HepG2 (cell line): ENCODE measurements around the gene ZNF740. TPM values are rescaled to one million over a fixed set of nuclear protein-coding genes. Genes with fewer than 3 reads are reported as not detected.

Experiments
- DNMT3B ChIP-seq: conservative IDR thresholded peaks from 2 replicates; pipeline ENCODE4 v1.6.1; 2016; ENCODE audit warnings: missing biosample characterization, control low read depth
- HNRNPL ChIP-seq: fragments of 200-400 bp; formaldehyde crosslinking; IDR thresholded peaks from 2 replicates; pipeline ENCODE4 v1.6.1; 2017; ENCODE audit warnings: mild to moderate bottlenecking, low read depth, low read length
- KDM4B ChIP-seq: sonication (generic); formaldehyde crosslinking; IDR thresholded peaks from 2 replicates; pipeline ENCODE4 v1.4.0; 2020; ENCODE audit warnings: missing genetic modification reagents
- RORA ChIP-seq: sonication (generic); formaldehyde crosslinking; IDR thresholded peaks from 2 replicates; pipeline ENCODE4 v1.5.0; 2020; ENCODE audit warnings: mild to moderate bottlenecking, missing genetic modification reagents, moderate library complexity
- SMAD1 ChIP-seq: sonication (generic); formaldehyde crosslinking; IDR thresholded peaks from 2 replicates; pipeline ENCODE4 v1.4.0; 2020; ENCODE audit warnings: missing genetic modification reagents, low read depth, mild to moderate bottlenecking, borderline replicate concordance
- ZBTB42 ChIP-seq: sonication (generic); formaldehyde crosslinking; IDR thresholded peaks from 2 replicates; pipeline ENCODE4 v1.5.0; 2020; ENCODE audit warnings: mild to moderate bottlenecking, missing genetic modification reagents
- ZMYM2 ChIP-seq: sonication (generic); formaldehyde crosslinking; IDR thresholded peaks from 2 replicates; pipeline ENCODE4 v1.8.0; 2022; ENCODE audit warnings: mild to moderate bottlenecking, missing genetic modification reagents
- ZNF264 ChIP-seq: sonication (generic); formaldehyde crosslinking; IDR thresholded peaks from 2 replicates; pipeline ENCODE4 v1.4.0; 2020; ENCODE audit warnings: missing genetic modification reagents
- ZNF605 ChIP-seq: sonication (generic); formaldehyde crosslinking; IDR thresholded peaks from 2 replicates; pipeline ENCODE4 v1.8.0; 2022; ENCODE audit warnings: mild to moderate bottlenecking, missing genetic modification reagents
- polyA plus RNA-seq, 8 experiments: library from polyadenylated mRNA; depleted of rRNA in 3 of 8; stranded (reverse) in 7 of 8; unstranded in 1 of 8; fragments of >200 nt; fragmentation: Illumina TruSeq in 4 of 8; extraction: Trizol in 4 of 8; gene quantifications; 2 replicates each; pipeline versions ENCODE4 v1.2.1 to v1.2.3, GENCODE V29; 2011 to 2016; ENCODE audit warnings: low read depth in 4 of 8, missing spikeins in 1 of 8, mixed read lengths in 1 of 8; ENCODE audit not compliant: insufficient read depth in 1 of 8
- total RNA-seq, 5 experiments: library from RNA; depleted of rRNA; stranded (reverse); fragments of >200 nt; fragmentation: Illumina TruSeq; extraction: Trizol; gene quantifications; 2 replicates each; pipeline ENCODE4 v1.2.3, GENCODE V29; 2016; ENCODE audit warnings: low read depth in 1 of 5
- TF ChIP-seq, protein P1 (sequence below): sonication (generic); formaldehyde crosslinking; IDR thresholded peaks from 2 replicates; pipeline ENCODE4 v1.4.0; 2020; ENCODE audit warnings: mild to moderate bottlenecking, low read depth, missing genetic modification reagents
- TF ChIP-seq, protein P2 (sequence below): sonication (generic); formaldehyde crosslinking; IDR thresholded peaks from 2 replicates; pipeline ENCODE4 v1.4.0; 2020; ENCODE audit warnings: missing genetic modification reagents
- TF ChIP-seq, protein P3 (sequence below): sonication (generic); formaldehyde crosslinking; IDR thresholded peaks from 2 replicates; pipeline ENCODE4 v1.8.1; 2022; ENCODE audit warnings: mild to moderate bottlenecking, missing genetic modification reagents
- TF ChIP-seq, protein P4 (sequence below): sonication (generic); formaldehyde crosslinking; IDR thresholded peaks from 2 replicates; pipeline ENCODE4 v1.5.0; 2020; ENCODE audit warnings: missing genetic modification reagents, mild to moderate bottlenecking, borderline replicate concordance
- TF ChIP-seq, protein P5 (sequence below), 2 experiments: IDR thresholded peaks; 2 replicates each; pipeline ENCODE4 v1.6.1; 2011 to 2012; ENCODE audit warnings: low read length in 2 of 2, borderline replicate concordance in 1 of 2, low read depth in 1 of 2, mild to moderate bottlenecking in 1 of 2, moderate library complexity in 1 of 2
- TF ChIP-seq, protein P6 (sequence below): sonication (generic); formaldehyde crosslinking; conservative IDR thresholded peaks from 2 replicates; pipeline ENCODE4 v1.4.0; 2020; ENCODE audit warnings: missing genetic modification reagents
- TF ChIP-seq, protein P7 (sequence below): sonication (generic); formaldehyde crosslinking; IDR thresholded peaks from 2 replicates; pipeline ENCODE4 v1.4.0; 2020; ENCODE audit warnings: missing genetic modification reagents, borderline replicate concordance

ZNF740 gene
- total and polyA plus RNA-seq, 2 of the 13 experiments (the other 11 are each of a cell fraction or from before 2014, with no cell fraction given): 16.9 to 19.0 TPM

DNA sequence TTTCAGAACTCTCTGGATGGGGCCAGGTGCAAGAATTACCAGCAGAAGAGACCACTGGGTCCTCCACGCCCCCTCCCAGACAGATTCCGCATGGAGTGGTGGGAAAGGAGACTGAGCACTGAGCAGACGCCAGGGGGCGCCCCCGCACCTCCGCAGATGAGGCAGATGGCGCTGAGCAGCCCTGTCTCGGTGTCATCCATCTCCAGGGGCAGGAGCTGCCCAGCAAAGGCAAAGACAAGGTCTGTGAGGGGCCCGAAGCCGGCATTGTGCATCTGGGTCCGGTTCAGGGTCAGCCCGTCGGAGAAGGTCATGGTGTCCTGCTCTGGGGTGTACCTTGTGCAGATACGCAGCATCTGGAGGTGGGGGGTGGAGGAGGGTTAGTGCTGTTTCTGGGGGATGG is 32.8 kb downstream of the ZNF740 start (continued):
- TF ChIP-seq DNMT3B (no peak), RORA (no peak), KDM4B (CRISPR knock-in tag) (no peak), HNRNPL (no peak), ZNF264 (CRISPR knock-in tag) (no peak), SMAD1 (CRISPR knock-in tag) (no peak), ZMYM2 (CRISPR knock-in tag) (no peak), ZBTB42 (CRISPR knock-in tag) (no peak), ZNF605 (CRISPR knock-in tag) (no peak)
- TF ChIP-seq, protein P1, sequence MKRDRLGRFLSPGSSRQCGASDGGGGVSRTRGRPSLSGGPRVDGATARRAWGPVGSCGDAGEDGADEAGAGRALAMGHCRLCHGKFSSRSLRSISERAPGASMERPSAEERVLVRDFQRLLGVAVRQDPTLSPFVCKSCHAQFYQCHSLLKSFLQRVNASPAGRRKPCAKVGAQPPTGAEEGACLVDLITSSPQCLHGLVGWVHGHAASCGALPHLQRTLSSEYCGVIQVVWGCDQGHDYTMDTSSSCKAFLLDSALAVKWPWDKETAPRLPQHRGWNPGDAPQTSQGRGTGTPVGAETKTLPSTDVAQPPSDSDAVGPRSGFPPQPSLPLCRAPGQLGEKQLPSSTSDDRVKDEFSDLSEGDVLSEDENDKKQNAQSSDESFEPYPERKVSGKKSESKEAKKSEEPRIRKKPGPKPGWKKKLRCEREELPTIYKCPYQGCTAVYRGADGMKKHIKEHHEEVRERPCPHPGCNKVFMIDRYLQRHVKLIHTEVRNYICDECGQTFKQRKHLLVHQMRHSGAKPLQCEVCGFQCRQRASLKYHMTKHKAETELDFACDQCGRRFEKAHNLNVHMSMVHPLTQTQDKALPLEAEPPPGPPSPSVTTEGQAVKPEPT (CRISPR knock-in tag): no peak
- TF ChIP-seq, protein P2, sequence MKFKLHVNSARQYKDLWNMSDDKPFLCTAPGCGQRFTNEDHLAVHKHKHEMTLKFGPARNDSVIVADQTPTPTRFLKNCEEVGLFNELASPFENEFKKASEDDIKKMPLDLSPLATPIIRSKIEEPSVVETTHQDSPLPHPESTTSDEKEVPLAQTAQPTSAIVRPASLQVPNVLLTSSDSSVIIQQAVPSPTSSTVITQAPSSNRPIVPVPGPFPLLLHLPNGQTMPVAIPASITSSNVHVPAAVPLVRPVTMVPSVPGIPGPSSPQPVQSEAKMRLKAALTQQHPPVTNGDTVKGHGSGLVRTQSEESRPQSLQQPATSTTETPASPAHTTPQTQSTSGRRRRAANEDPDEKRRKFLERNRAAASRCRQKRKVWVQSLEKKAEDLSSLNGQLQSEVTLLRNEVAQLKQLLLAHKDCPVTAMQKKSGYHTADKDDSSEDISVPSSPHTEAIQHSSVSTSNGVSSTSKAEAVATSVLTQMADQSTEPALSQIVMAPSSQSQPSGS (CRISPR knock-in tag): no peak
- TF ChIP-seq, protein P3, sequence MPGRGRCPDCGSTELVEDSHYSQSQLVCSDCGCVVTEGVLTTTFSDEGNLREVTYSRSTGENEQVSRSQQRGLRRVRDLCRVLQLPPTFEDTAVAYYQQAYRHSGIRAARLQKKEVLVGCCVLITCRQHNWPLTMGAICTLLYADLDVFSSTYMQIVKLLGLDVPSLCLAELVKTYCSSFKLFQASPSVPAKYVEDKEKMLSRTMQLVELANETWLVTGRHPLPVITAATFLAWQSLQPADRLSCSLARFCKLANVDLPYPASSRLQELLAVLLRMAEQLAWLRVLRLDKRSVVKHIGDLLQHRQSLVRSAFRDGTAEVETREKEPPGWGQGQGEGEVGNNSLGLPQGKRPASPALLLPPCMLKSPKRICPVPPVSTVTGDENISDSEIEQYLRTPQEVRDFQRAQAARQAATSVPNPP (CRISPR knock-in tag): no peak
- TF ChIP-seq, protein P4, sequence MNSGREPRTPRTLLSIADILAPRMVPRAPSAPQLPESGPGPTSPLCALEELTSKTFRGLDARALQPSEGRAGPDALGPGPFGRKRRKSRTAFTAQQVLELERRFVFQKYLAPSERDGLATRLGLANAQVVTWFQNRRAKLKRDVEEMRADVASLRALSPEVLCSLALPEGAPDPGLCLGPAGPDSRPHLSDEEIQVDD: no peak
- TF ChIP-seq, protein P5, sequence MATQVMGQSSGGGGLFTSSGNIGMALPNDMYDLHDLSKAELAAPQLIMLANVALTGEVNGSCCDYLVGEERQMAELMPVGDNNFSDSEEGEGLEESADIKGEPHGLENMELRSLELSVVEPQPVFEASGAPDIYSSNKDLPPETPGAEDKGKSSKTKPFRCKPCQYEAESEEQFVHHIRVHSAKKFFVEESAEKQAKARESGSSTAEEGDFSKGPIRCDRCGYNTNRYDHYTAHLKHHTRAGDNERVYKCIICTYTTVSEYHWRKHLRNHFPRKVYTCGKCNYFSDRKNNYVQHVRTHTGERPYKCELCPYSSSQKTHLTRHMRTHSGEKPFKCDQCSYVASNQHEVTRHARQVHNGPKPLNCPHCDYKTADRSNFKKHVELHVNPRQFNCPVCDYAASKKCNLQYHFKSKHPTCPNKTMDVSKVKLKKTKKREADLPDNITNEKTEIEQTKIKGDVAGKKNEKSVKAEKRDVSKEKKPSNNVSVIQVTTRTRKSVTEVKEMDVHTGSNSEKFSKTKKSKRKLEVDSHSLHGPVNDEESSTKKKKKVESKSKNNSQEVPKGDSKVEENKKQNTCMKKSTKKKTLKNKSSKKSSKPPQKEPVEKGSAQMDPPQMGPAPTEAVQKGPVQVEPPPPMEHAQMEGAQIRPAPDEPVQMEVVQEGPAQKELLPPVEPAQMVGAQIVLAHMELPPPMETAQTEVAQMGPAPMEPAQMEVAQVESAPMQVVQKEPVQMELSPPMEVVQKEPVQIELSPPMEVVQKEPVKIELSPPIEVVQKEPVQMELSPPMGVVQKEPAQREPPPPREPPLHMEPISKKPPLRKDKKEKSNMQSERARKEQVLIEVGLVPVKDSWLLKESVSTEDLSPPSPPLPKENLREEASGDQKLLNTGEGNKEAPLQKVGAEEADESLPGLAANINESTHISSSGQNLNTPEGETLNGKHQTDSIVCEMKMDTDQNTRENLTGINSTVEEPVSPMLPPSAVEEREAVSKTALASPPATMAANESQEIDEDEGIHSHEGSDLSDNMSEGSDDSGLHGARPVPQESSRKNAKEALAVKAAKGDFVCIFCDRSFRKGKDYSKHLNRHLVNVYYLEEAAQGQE (IDR thresholded peaks at IDR 0.05; ENCODE audit: borderline replicate concordance in 1 of 2, low read depth in 1 of 2, low read length in 2 of 2): no peak
- TF ChIP-seq, protein P6, sequence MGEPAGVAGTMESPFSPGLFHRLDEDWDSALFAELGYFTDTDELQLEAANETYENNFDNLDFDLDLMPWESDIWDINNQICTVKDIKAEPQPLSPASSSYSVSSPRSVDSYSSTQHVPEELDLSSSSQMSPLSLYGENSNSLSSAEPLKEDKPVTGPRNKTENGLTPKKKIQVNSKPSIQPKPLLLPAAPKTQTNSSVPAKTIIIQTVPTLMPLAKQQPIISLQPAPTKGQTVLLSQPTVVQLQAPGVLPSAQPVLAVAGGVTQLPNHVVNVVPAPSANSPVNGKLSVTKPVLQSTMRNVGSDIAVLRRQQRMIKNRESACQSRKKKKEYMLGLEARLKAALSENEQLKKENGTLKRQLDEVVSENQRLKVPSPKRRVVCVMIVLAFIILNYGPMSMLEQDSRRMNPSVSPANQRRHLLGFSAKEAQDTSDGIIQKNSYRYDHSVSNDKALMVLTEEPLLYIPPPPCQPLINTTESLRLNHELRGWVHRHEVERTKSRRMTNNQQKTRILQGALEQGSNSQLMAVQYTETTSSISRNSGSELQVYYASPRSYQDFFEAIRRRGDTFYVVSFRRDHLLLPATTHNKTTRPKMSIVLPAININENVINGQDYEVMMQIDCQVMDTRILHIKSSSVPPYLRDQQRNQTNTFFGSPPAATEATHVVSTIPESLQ: no peak
- TF ChIP-seq, protein P7, sequence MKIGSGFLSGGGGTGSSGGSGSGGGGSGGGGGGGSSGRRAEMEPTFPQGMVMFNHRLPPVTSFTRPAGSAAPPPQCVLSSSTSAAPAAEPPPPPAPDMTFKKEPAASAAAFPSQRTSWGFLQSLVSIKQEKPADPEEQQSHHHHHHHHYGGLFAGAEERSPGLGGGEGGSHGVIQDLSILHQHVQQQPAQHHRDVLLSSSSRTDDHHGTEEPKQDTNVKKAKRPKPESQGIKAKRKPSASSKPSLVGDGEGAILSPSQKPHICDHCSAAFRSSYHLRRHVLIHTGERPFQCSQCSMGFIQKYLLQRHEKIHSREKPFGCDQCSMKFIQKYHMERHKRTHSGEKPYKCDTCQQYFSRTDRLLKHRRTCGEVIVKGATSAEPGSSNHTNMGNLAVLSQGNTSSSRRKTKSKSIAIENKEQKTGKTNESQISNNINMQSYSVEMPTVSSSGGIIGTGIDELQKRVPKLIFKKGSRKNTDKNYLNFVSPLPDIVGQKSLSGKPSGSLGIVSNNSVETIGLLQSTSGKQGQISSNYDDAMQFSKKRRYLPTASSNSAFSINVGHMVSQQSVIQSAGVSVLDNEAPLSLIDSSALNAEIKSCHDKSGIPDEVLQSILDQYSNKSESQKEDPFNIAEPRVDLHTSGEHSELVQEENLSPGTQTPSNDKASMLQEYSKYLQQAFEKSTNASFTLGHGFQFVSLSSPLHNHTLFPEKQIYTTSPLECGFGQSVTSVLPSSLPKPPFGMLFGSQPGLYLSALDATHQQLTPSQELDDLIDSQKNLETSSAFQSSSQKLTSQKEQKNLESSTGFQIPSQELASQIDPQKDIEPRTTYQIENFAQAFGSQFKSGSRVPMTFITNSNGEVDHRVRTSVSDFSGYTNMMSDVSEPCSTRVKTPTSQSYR (CRISPR knock-in tag): no peak
